ENCODE results near the gene NEB. TPM values are rescaled to one million over a fixed set of nuclear protein-coding genes. Genes with fewer than 3 reads are reported as not detected.

The NEB gene
- total and polyA plus RNA-seq, 2 of the 4 experiments (the other 2 are of a cell fraction) = under 0.01 TPM; not detected in 1

DNA sequence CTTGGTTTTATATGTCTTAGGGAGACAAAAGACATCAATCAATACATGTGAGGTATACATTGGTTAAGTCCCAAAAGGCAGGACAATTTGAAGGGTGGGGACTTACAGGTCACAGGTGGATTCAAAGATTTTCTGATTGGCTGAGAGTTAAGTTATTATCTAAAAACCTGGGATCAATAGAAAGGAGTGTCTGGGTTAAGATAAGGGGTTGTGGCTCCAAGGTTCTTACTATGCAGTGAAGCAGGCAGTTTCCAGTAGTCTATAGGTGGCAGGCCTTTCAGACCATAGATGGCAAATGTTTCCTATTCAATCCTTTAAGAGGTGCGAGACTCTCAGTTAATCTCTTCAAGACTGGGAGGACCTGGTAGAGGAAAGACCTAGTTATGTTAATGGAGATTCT lies 42.1 kb upstream of the NEB start:
- no peaks in the 10 kb centered on the region for H4K20me1 ChIP-seq (ENCODE audit: insufficient read depth, low read length)
- peaks cover 8% of the 10 kb centered on the region for H3K4me1 ChIP-seq (ENCODE audit: control insufficient read depth, insufficient read depth, low read length)
- no peak overlapping the region for H3K9ac ChIP-seq (ENCODE audit: low read depth, low read length)
- no peak overlapping the region for H3K18ac ChIP-seq (ENCODE audit: low read depth, low read length)
- H3K4me3 ChIP-seq (ENCODE audit: insufficient read depth, low read depth, low read length) = no peak overlapping the region
- no peak overlapping the region for H3K27ac ChIP-seq (ENCODE audit: insufficient read depth, low read length)
- H4K91ac ChIP-seq (ENCODE audit: insufficient read depth, low read depth, low read length) = no peak overlapping the region
- DNase-seq (no peak), ATAC-seq (ENCODE audit: low read depth) (no peak)
- intact Hi-C loops (cut with micrococcal nuclease) (no loop called here), in situ Hi-C loops (cut with MboI; ENCODE audit: low sequenced_read_pairs) (no loop called here), dilution Hi-C loops (cut with HindIII; ENCODE audit: low sequenced_read_pairs, unreplicated experiment) (no loop called here)
- no peaks in the 10 kb centered on the region; the same call in 1 of the 2 replicates for H3K9me3 ChIP-seq (ENCODE audit: control insufficient read depth, insufficient read depth, low read length)
- no peak overlapping the region for H3K4ac ChIP-seq (ENCODE audit: low read depth, low read length)
- H3K27me3 ChIP-seq (ENCODE audit: control insufficient read depth, insufficient read depth, low read length) = no peaks in the 10 kb centered on the region
- H2AFZ ChIP-seq (replicated peaks; ENCODE audit: low read length, poor library complexity) = no peak overlapping the region
- H2AK9ac ChIP-seq (replicated peaks; ENCODE audit: low read depth, low read length, poor library complexity) = no peak overlapping the region
- H3K56ac ChIP-seq (ENCODE audit: extremely low read depth, insufficient read depth, low read length) = no peak overlapping the region
- ChIA-PET POLR2A (ENCODE audit: unreplicated experiment) (no interaction called here), CTCF (no interaction called here)
- H4K8ac ChIP-seq (ENCODE audit: low read depth in 2 of 2, low read length in 2 of 2) = no peak overlapping the region
- H3K4me2 ChIP-seq (ENCODE audit: low read depth, low read length) = no peak overlapping the region
- no peak overlapping the region for H4K5ac ChIP-seq (ENCODE audit: low read depth, low read length)
- peaks cover 8% of the 10 kb centered on the region; the same call in 1 of the 2 replicates for H3K36me3 ChIP-seq (ENCODE audit: control insufficient read depth, insufficient read depth, low read length)
- WGBS, 2 experiments (ENCODE audit: extremely low coverage in 2 of 2, insufficient read length in 1 of 2) = no CpG with 5 or more reads among the region's 1 CpG
- H2AK5ac ChIP-seq (ENCODE audit: low read depth, low read length) = no peak overlapping the region
- H2BK120ac ChIP-seq (ENCODE audit: low read depth, low read length) = no peak overlapping the region
- H3K79me1 ChIP-seq (ENCODE audit: low read depth in 1 of 2, low read length in 2 of 2) = no peaks in the 10 kb centered on the region
- peaks cover 5% of the 10 kb centered on the region for H3K9me1 ChIP-seq (ENCODE audit: insufficient read depth, low read length)
- no peak for TF ChIP-seq FOS (IDR thresholded peaks at IDR 0.05; ENCODE audit: low read depth, low read length)
- TF ChIP-seq CEBPB (IDR thresholded peaks at IDR 0.05; ENCODE audit: low read depth, low read length) = no peak
- TF ChIP-seq SMC3 (IDR thresholded peaks at IDR 0.05; ENCODE audit: low read depth, low read length) = no peak
- TF ChIP-seq, protein P1, sequence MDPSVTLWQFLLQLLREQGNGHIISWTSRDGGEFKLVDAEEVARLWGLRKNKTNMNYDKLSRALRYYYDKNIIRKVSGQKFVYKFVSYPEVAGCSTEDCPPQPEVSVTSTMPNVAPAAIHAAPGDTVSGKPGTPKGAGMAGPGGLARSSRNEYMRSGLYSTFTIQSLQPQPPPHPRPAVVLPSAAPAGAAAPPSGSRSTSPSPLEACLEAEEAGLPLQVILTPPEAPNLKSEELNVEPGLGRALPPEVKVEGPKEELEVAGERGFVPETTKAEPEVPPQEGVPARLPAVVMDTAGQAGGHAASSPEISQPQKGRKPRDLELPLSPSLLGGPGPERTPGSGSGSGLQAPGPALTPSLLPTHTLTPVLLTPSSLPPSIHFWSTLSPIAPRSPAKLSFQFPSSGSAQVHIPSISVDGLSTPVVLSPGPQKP (IDR thresholded peaks at IDR 0.05; ENCODE audit: borderline replicate concordance, low read depth, low read length) = no peak
- no peak for TF ChIP-seq CHD1 (IDR thresholded peaks at IDR 0.05; ENCODE audit: low read depth, low read length)
- TF ChIP-seq MAZ (IDR thresholded peaks at IDR 0.05; ENCODE audit: borderline replicate concordance, low read depth, low read length) = no peak
- TF ChIP-seq RCOR1 (IDR thresholded peaks at IDR 0.05; ENCODE audit: insufficient replicate concordance, low read length) = no peak
- no peak for TF ChIP-seq POLR2A (IDR thresholded peaks at IDR 0.05; ENCODE audit: low read depth, low read length)
- TF ChIP-seq MAFK (IDR thresholded peaks at IDR 0.05; ENCODE audit: low read depth, low read length) = no peak
- no peak for TF ChIP-seq USF2 (IDR thresholded peaks at IDR 0.05; ENCODE audit: low read depth, low read length)
- H2BK20ac ChIP-seq (ENCODE audit: low read depth, low read length) = no peak overlapping the region
- no peak overlapping the region for H2BK15ac ChIP-seq (ENCODE audit: low read depth, low read length)
- no peak overlapping the region for H3K23ac ChIP-seq (ENCODE audit: low read depth, low read length)
- BruUV-seq (replicated peaks) = no TSS peak
- no peak overlapping the region for H3K14ac ChIP-seq (replicated peaks; ENCODE audit: low read depth, low read length)
- no peak overlapping the region for H2BK5ac ChIP-seq (ENCODE audit: low read depth, low read length, poor library complexity, severe bottlenecking)

Measured in IMR-90 (cell line).